DMS 273 (cell line): ENCODE measurements around the gene REL.
"Not testable (repeated sequence)": the region's sequence is repeated elsewhere in the genome, so short reads cannot be mapped to it uniquely, and the experiment has no call there.

Experiments
- DNase-seq: peaks from one replicate; lab custom pipeline; 2025; ENCODE audit not compliant: unreplicated experiment; lab: John Stamatoyannopoulos, UW

REL gene

GRCh38 chr2:60881047-60881932 lies at the start of gene REL:
Gene REL, plus strand, starts transcription at chr2:60881574. Its CDS starts 267 bp downstream, at chr2:60881841.
- peak; percentile 96 for DNase-seq

- no peak for DNase-seq
Observed at GRCh38 chr2:60831921-60832320, 49.5 kb upstream of the REL start.

- DNase-seq, result no peak
Observed at GRCh38 chr2:60832621-60833020, 48.8 kb upstream of the REL start.

GRCh38 chr2:60834270-60834717 lies 47.1 kb upstream of the REL start:
- DNase-seq, result no peak

GRCh38 chr2:60836491-60836890 lies 44.9 kb upstream of the REL start:
- no peak for DNase-seq

GRCh38 chr2:60837123-60837522 lies 44.3 kb upstream of the REL start:
- DNase-seq, result no peak

- no peak for DNase-seq
Observed at GRCh38 chr2:60838481-60838880, 42.9 kb upstream of the REL start.

GRCh38 chr2:60839126-60839813 lies 42.1 kb upstream of the REL start:
- no peak for DNase-seq

- no peak for DNase-seq
Observed at GRCh38 chr2:60840880-60841279, 40.5 kb upstream of the REL start.

GRCh38 chr2:60843006-60843405 lies 38.4 kb upstream of the REL start:
- DNase-seq, result no peak

GRCh38 chr2:60844105-60844504 lies 37.3 kb upstream of the REL start:
- DNase-seq, result no peak

GRCh38 chr2:60847854-60848253 lies 33.5 kb upstream of the REL start:
- DNase-seq, result no peak

- no peak for DNase-seq
Observed at GRCh38 chr2:60849187-60849586, 32.2 kb upstream of the REL start.

GRCh38 chr2:60852282-60852860 lies 29.0 kb upstream of the REL start:
- no peak for DNase-seq

- DNase-seq, result no peak
Observed at GRCh38 chr2:60853531-60853930, 27.8 kb upstream of the REL start.

GRCh38 chr2:60855989-60856669 lies 25.2 kb upstream of the REL start:
- no peak for DNase-seq

GRCh38 chr2:60857056-60857455 lies 24.3 kb upstream of the REL start:
- DNase-seq, result no peak

GRCh38 chr2:60858897-60859311 lies 22.5 kb upstream of the REL start:
- DNase-seq, result no peak

- no peak for DNase-seq
Observed at GRCh38 chr2:60861736-60862135, 19.6 kb upstream of the REL start.

GRCh38 chr2:60862642-60863041 lies 18.7 kb upstream of the REL start:
- DNase-seq, result no peak

- not testable (repeated sequence) for DNase-seq
Observed at GRCh38 chr2:60865361-60865760, 16.0 kb upstream of the REL start.
